Occipital lobe (tissue), 2 donors: ENCODE data around the gene DEAF1. TPM values are rescaled to one million over a fixed set of nuclear protein-coding genes. Genes with fewer than 3 reads are reported as not detected.
A peak's percentile ranks its signal among the peaks of the same experiment; 100 is the strongest.
"Not testable (repeated sequence)": the region's sequence is repeated elsewhere in the genome, so short reads cannot be mapped to it uniquely, and the experiment has no call there.

ENCODE experiments used
- DNase-seq: peaks from one replicate; lab custom pipeline; 2025; lab: John Stamatoyannopoulos, UW
- total RNA-seq: library from RNA; depleted of rRNA; stranded (reverse); fragments of >200 nt; gene quantifications from one replicate; pipeline ENCODE4 v1.2.3, GENCODE V29; 2014

The DEAF1 gene, protein sequence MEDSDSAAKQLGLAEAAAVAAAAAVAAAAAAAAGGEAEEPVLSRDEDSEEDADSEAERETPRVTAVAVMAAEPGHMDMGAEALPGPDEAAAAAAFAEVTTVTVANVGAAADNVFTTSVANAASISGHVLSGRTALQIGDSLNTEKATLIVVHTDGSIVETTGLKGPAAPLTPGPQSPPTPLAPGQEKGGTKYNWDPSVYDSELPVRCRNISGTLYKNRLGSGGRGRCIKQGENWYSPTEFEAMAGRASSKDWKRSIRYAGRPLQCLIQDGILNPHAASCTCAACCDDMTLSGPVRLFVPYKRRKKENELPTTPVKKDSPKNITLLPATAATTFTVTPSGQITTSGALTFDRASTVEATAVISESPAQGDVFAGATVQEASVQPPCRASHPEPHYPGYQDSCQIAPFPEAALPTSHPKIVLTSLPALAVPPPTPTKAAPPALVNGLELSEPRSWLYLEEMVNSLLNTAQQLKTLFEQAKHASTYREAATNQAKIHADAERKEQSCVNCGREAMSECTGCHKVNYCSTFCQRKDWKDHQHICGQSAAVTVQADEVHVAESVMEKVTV
- total RNA-seq: 50.7 TPM

GRCh38 chr11:694563-695287 lies at the start of gene DEAF1:
TSS of gene DEAF1 (minus strand) at chr11:695222. CDS start at chr11:695047, 175 bp downstream.
- DNase-seq: peak; percentile 93

DNA sequence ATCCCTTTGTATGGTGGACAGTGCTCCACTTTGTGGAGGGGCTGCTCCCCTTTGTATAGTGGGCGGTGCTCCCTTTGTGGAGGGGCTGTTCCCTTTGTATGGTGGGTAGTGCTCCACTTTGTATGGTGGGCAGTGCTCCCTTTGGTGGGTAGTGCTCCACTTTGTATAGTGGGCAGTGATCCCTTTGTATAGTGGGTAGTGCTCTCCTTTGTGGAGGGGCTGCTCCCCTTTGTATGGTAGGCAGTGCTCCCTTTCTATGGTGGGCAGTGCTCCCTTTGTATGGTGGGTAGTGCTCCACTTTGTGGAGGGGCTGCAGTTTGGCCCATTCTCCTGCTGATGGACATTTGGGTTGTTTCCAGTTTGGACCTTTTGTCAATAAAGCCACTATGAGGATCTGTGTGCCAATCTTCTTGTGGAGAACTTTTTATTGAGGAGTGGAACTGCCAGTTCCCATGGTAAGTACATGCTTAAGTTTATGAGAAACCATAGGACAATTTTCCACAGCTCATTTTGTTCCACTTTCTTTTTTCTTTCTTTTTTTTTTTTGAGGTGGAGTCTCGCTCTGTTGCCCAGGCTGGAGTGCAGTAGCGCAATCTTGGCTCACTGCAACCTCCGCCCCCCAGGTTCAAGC lies 47.7 kb upstream of the DEAF1 start:
- DNase-seq: no peak

DNA sequence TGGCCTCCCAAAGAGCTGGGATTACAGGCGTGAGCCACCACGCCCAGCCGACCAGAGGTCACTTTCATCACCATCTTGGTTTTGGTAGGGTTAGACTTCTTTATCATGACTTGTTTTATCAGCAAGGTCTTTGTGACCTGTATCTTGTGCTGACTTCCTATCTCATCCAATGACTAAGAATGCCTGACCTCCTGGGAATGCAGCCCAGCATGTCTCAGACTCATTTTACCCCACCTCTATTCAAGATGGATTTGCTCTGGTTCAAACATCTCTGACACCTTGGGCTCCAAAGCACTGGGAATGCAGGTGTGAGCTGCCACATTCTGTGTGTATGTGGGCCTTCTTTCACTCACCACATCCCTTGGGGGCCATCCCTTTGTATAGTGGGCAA lies 47.1 kb upstream of the DEAF1 start:
- no peak for DNase-seq

- not testable (repeated sequence) for DNase-seq
Observed at GRCh38 chr11:737899-738298, 42.9 kb upstream of the DEAF1 start.

- no peak for DNase-seq
Observed at GRCh38 chr11:737366-737765, 42.3 kb upstream of the DEAF1 start.

DNA sequence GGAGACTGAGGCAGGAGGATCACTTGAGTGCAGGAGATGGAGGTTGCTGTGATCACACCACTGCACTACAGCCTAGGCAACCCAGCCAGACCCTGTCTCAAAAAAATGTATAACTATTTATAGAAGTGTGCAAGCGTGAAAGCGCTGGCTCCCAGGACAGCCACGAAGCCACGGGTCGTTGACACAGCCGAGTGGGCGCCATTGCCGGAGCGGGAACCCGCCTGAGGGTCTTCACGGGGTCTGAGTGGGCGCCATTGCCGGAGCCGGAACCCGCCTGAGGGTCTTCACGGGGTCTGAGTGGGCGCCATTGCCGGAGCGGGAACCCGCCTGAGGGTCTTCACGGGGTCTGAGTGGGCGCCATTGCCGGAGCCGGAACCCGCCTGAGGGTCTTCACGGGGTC lies 39.5 kb upstream of the DEAF1 start:
- not testable (repeated sequence) for DNase-seq

DNA sequence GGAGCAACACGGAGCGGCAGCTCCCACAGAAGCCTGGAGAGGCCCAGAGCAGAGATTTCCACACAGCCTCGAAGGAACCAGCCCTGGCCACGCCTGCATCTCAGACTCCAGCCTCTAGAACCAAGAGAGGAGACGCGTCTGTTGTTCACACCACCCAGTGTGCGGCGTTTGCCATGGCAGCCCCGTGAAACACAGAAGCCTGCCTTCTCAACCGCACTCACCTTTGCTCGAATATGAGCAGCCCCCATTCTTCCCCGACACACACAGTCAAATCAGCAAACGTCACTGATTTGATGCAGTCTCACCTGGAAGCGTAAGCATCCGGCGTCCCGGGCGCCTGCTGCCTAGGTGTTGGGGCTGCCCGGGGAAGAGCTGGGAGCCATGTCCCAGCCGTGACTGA lies 38.0 kb upstream of the DEAF1 start:
- DNase-seq: no peak

- peak; percentile 66 for DNase-seq
Observed at GRCh38 chr11:729492-730074, 34.6 kb upstream of the DEAF1 start.

DNA sequence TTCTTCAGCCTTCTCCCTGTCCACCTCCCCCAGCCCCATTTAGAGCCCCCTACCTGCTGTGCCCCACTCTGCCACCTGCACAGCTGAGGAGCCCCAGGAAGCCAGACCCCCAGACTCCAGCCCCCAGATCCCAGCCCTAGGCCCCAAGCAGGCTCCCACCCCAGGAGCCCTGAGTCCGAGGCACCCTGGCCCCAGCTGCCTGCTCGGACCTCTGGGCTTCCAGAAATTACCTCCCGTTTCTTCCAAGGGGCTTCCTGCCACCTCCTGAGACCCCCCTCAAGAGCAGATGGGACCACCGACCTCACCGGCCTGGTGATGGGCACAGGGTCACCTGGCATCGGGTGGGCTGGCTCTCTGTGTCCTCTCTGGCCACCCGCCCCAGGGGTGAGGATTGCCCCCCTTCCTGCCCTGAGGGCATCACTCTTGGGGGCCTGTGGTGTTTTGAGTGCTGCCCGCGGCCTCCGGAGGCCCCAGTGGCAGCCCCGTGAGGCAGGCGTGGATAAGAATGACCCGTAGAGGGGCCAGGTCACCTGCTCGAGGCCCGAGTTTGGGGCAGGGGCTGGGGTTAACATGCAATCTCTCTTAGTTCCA lies 34.0 kb upstream of the DEAF1 start:
- DNase-seq: no peak

DNA sequence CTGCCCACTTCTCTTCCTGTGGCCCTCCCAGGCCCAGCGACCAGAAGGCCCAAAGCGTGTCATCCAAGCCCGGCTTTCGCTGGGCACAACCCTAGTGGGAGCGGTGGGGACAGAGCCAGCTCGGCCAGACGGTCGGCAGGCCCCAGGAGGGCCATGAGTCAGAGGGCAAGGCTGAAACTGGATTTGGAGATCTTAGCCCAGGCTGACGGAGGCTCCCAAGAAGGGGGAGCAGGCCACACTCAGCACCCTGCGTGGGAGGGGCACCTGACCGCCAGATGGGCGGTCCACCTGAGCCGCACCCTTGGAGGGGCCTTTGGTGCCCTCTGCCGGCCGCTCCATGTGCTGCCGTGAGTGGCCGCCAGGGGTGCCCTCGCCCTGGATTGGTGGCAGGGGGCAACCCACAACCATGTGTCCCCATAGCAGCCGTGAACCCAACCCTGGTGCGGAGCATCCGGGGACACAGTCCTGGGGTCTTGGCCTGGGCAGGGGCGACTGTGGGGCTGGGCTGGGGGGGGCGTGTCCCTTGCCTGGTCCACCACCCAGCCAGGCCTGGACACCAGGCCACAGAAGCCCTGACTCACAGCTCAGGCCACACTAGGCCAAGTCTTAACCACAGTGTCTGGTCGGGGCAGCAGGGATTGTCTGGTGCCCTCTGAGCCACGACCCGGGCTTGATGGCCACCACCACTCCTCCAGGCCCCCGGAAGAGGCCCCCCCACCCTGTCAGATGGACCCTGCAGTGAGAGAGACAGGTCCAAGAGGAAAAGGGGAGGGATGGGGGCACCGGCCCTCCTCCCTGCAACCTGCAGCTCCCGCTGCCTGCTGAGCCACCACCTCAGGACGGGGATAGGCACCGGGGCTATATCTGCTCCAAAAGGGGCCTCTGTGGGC lies 33.1 kb upstream of the DEAF1 start:
- no peak for DNase-seq

DNA sequence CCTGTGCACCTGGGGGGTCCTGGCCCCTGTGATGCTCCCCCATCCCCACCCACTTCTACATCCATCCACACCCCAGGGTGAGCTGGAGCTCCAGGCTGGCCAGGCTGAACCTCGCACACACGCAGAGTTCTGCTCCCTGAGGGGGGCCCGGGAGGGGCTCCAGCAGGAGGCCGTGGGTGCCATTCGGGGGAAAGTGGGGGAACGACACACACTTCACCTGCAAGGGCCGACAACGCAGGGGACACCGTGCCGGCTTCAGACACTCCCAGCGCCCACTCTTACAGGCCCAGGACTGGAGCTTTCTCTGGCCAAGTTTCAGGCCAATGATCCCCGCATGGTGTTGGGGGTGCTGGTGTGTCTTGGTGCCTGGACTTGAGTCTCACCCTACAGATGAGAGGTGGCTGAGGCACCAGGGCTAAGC lies 32.3 kb upstream of the DEAF1 start:
- DNase-seq: no peak

DNA sequence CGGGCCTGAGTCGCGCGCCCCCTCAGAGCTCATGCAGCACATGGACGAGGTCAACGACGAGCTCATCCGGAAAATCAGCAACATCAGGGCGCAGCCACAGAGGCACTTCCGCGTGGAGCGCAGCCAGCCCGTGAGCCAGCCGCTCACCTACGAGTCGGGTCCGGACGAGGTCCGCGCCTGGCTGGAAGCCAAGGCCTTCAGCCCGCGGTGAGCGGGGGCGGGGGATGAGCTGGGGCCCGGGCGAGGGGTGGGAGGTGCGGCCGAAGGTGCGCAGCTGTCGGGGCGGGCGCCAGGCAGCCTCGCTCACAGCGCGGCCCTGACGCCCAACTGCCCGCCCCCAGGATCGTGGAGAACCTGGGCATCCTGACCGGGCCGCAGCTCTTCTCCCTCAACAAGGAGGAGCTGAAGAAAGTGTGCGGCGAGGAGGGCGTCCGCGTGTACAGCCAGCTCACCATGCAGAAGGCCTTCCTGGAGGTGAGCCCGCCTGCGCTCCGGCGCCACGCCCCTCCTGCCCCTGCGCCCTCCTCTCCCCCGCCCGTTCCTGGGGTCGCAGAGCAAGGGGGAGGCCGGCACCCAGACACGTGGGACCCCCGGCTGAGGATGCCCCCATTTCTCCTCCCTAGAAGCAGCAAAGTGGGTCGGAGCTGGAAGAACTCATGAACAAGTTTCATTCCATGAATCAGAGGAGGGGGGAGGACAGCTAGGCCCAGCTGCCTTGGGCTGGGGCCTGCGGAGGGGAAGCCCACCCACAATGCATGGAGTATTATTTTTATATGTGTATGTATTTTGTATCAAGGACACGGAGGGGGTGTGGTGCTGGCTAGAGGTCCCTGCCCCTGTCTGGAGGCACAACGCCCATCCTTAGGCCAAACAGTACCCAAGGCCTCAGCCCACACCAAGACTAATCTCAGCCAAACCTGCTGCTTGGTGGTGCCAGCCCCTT lies 31.5 kb upstream of the DEAF1 start:
- no peak for DNase-seq

- no peak for DNase-seq
Observed at GRCh38 chr11:725624-726202, 30.7 kb upstream of the DEAF1 start.

- DNase-seq: no peak
Observed at GRCh38 chr11:724778-725386, 29.9 kb upstream of the DEAF1 start.

DNA sequence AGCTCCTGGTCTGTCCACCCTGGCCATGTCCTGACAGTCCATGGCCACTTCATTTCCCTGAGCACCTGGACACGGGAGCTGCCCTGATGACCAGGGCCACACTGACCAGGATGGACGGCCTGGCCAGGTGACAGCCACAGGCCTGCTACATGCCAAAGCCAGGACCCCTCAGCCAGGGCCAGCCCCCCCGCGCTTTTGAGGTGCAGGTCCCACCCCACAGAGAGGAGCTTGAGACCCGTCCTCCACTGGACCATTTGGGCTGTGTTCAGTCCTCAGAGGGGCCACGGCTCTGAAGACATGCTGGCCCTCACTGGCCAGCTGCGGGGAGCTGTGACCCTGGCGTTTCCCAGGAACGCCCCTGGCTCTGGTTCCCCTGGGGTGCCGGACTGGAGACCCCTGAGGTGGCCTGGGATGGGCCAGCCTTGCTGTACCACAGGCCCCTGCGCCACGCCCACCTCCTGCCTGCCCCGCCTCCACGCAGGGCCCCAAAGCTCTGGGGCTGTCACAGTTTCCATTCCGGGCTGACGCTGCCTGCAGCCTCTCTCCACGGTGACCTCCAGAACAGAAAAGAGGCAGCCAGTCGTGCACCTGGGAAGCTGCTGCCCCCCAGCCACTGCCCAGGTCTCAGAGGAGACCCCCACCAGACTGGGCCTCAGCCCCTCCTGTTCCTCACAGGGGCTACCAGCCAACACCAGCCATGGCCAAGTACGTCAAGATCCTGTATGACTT lies 29.2 kb upstream of the DEAF1 start:
- DNase-seq: no peak

DNA sequence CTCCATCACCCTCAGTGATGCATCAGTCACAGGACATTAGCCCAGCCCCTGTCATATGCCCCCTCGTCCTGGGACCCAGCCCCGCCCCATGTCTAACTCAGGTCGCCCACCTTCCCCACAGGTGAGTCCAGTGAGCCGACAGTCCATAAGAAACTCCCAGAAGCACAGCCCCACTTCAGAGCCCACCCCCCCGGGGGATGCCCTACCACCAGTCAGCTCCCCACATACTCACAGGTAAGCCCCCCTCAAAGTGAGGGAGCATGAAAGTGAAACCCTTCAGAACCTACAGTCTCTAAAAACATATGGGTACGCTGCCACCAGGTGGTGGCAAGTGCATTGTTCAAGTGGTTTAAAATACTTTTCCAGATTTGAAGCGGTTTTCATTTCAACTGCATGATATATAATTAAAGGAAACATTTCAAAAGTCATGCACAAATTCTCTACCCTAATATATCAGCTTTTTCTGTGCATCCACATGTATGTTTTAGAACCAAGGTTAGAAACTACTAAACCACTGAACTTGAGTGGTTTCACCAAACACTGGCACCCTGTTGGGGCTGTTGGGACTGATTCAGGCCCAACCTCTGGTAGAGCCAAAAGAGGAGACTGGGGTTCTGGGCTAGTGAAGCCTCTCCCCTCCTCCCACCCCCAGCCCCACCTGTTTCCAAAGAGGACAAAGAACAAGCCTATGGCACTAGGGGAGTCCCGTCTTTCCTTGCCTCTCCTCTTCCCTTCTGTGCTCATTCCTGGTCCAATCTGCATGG lies 28.3 kb upstream of the DEAF1 start:
- DNase-seq: no peak

GRCh38 chr11:722346-722811 lies 27.4 kb upstream of the DEAF1 start:
- DNase-seq: no peak
